Vagina (tissue), 2 donors: ENCODE results near the gene ARFGEF3. TPM values are rescaled to one million over a fixed set of nuclear protein-coding genes. Genes with fewer than 3 reads are reported as not detected.
A peak's percentile ranks its signal among the peaks of the same experiment; 100 is the strongest.

Experiments
- DNase-seq, 2 donors: peaks; one replicate each; pipeline ENCODE4 v3.0.0-alpha.2; 2017; ENCODE audit errors: extremely low spot score in 2 of 2
- H3K27ac ChIP-seq: fragments of 200-600 bp; sonication (generic); one replicate; pipeline ENCODE4 v1.5.1; 2019
- H3K27me3 ChIP-seq: fragments of 200-600 bp; sonication (generic); one replicate; pipeline ENCODE4 v1.5.1; 2019
- H3K36me3 ChIP-seq, 2 donors: fragments of 200-600 bp; sonication (generic); one replicate each; pipeline ENCODE4 v1.5.1; 2017 to 2019
- H3K4me1 ChIP-seq: fragments of 200-600 bp; sonication (generic); one replicate; pipeline ENCODE4 v1.5.1; 2019
- H3K4me3 ChIP-seq, 2 donors: fragments of 200-600 bp; sonication (generic); 1 replicate in 1 of 2; 2 replicates in 1 of 2; pipeline ENCODE4 v1.5.1; 2016 to 2019
- H3K9me3 ChIP-seq: fragments of 200-600 bp; sonication (generic); one replicate; pipeline ENCODE4 v1.5.1; 2019
- CTCF ChIP-seq, 3 experiments: fragments of 450-650 bp in 2 of 3; fragments of 200-600 bp in 1 of 3; sonication (generic) in 1 of 3; IDR thresholded peaks; one replicate each; pipeline ENCODE4 v1.5.1; 2017 to 2019; ENCODE audit warnings: antibody characterized with exemption in 3 of 3, mild to moderate bottlenecking in 2 of 3, moderate library complexity in 2 of 3
- POLR2A ChIP-seq, 2 donors: fragments of 450-650 bp; IDR thresholded peaks; one replicate each; pipeline ENCODE4 v1.6.1; 2017; ENCODE audit warnings: antibody characterized with exemption in 2 of 2, mild to moderate bottlenecking in 2 of 2, moderate library complexity in 2 of 2
- POLR2AphosphoS5 ChIP-seq, 2 donors: sonication (generic); formaldehyde crosslinking; IDR thresholded peaks; one replicate each; pipeline ENCODE4 v1.9.0; 2017; ENCODE audit warnings: antibody characterized with exemption in 2 of 2, mild to moderate bottlenecking in 2 of 2, low read depth in 1 of 2; ENCODE audit not compliant: insufficient read depth in 1 of 2
- intact Hi-C: fragments of 100-400 bp; cut with DNase I; formaldehyde crosslinking; loops from one replicate; pipeline ENCODE4 v1.15.1; 2023
- total RNA-seq: library from RNA; depleted of rRNA; stranded (reverse); fragments of >200 nt; gene quantifications from one replicate; pipeline ENCODE4 v1.2.3, GENCODE V29; 2016

The ARFGEF3 gene
- total RNA-seq, 1 donor from 2014 or later = 2.2 TPM

GRCh38 chr6:138157986-138158638 is 3.6 kb upstream of the ARFGEF3 start:
- no peaks in the 10 kb centered on the region for H3K27me3 ChIP-seq
- H3K4me3 ChIP-seq = no peak overlapping the region
- TF ChIP-seq POLR2AphosphoS5 (IDR thresholded peaks at IDR 0.05; ENCODE audit: insufficient read depth in 1 of 2, low read depth in 1 of 2) = no peak
- TF ChIP-seq POLR2A (IDR thresholded peaks at IDR 0.05) = no peak
- TF ChIP-seq CTCF (IDR thresholded peaks at IDR 0.05) = no peak
- no peak overlapping the region for H3K27ac ChIP-seq
- peaks cover 20% of the 10 kb centered on the region for H3K4me1 ChIP-seq
- DNase-seq = no peak
- H3K9me3 ChIP-seq = no peaks in the 10 kb centered on the region
- no peaks in the 10 kb centered on the region for H3K36me3 ChIP-seq
- intact Hi-C loops = no loop called here

- Histone ChIP-seq H3K9me3 (no peaks in the 10 kb centered on the region), H3K4me1 (peaks cover 20% of the 10 kb centered on the region), H3K27me3 (no peaks in the 10 kb centered on the region), H3K27ac (no peak overlapping the region), H3K4me3 (no peak overlapping the region), H3K36me3 (no peaks in the 10 kb centered on the region)
- no peak for DNase-seq
- intact Hi-C loops = no loop called here
- TF ChIP-seq POLR2AphosphoS5 (IDR thresholded peaks at IDR 0.05; ENCODE audit: insufficient read depth in 1 of 2, low read depth in 1 of 2) (no peak), CTCF (IDR thresholded peaks at IDR 0.05) (no peak), POLR2A (IDR thresholded peaks at IDR 0.05) (no peak)
These were observed 2.5 kb upstream of the ARFGEF3 start for GRCh38 chr6:138159246-138159645.

GRCh38 chr6:138160329-138161087 is 1.2 kb upstream of the ARFGEF3 start:
- Histone ChIP-seq H3K27ac (no peak overlapping the region), H3K36me3 (no peaks in the 10 kb centered on the region), H3K4me1 (peaks cover 20% of the 10 kb centered on the region), H3K27me3 (no peaks in the 10 kb centered on the region), H3K9me3 (no peaks in the 10 kb centered on the region), H3K4me3 (peak overlapping the region in 1 of 2 donors; percentile 50)
- DNase-seq = no peak
- no peak for TF ChIP-seq POLR2A (IDR thresholded peaks at IDR 0.05)
- TF ChIP-seq CTCF (IDR thresholded peaks at IDR 0.05) = no peak
- no peak for TF ChIP-seq POLR2AphosphoS5 (IDR thresholded peaks at IDR 0.05; ENCODE audit: insufficient read depth in 1 of 2, low read depth in 1 of 2)
- intact Hi-C loops = no loop called here

- H3K4me3 ChIP-seq = peak overlapping the region; percentile 50 to 61
- peaks cover 20% of the 10 kb centered on the region for H3K4me1 ChIP-seq
- no peaks in the 10 kb centered on the region for H3K36me3 ChIP-seq
- H3K9me3 ChIP-seq = no peaks in the 10 kb centered on the region
- intact Hi-C loops = no loop called here
- H3K27ac ChIP-seq = no peak overlapping the region
- no peak for DNase-seq
- TF ChIP-seq POLR2A (IDR thresholded peaks at IDR 0.05) (no peak), POLR2AphosphoS5 (IDR thresholded peaks at IDR 0.05; ENCODE audit: insufficient read depth in 1 of 2, low read depth in 1 of 2) (no peak), CTCF (IDR thresholded peaks at IDR 0.05) (no peak)
- H3K27me3 ChIP-seq = no peaks in the 10 kb centered on the region
These were observed 726 bp upstream of the ARFGEF3 start for GRCh38 chr6:138161088-138161337.
